Endothelial cell of umbilical vein (primary cell): ENCODE measurements around the gene POLR3C. TPM values are rescaled to one million over a fixed set of nuclear protein-coding genes. Genes with fewer than 3 reads are reported as not detected.

ENCODE experiments used
- BruUV-seq: library from RNA; stranded (reverse); fragments of 400-500 nt; replicated peaks from 2 replicates; lab custom pipeline; 2021; lab: Mats Ljungman, UMichigan
- CTCF ChIA-PET: fragments of 300-600, 350-600 bp; sonication (Branson Sonifier 250); formaldehyde crosslinking; loops from one replicate; lab custom pipeline; 2021; ENCODE audit warnings: antibody characterized with exemption, inconsistent platforms; lab: Charles Lee
- POLR2A ChIA-PET: fragments of 300-600, 350-600 bp; sonication (Branson Sonifier 250); formaldehyde crosslinking; loops from one replicate; lab custom pipeline; 2021; ENCODE audit warnings: antibody characterized with exemption, inconsistent platforms; lab: Charles Lee
- DNase-seq: peaks from one replicate; pipeline ENCODE4 v3.0.0-alpha.2; 2011; ENCODE audit warnings: low read depth, low spot score
- FAIRE-seq: peaks from 2 replicates; lab custom pipeline; 2011; peaks lifted over from hg19 to GRCh38; lab: Jason Lieb, UNC
- H2AFZ ChIP-seq: 2 replicates; pipeline ENCODE4 v1.6.0; 2012; ENCODE audit warnings: low read depth, low read length, control low read depth, inconsistent platforms
- H3K27ac ChIP-seq: 2 replicates; pipeline ENCODE4 v1.5.1; 2011; ENCODE audit warnings: low read depth, mild to moderate bottlenecking, control low read depth, low read length, moderate library complexity; ENCODE audit not compliant: insufficient read depth
- H3K27me3 ChIP-seq, 2 experiments: 2 replicates each; pipeline versions ENCODE4 v1.6.0 to v1.6.1; 2011; ENCODE audit warnings: low read length in 2 of 2, mixed read lengths in 1 of 2; ENCODE audit not compliant: control insufficient read depth in 2 of 2, insufficient read depth in 2 of 2
- H3K36me3 ChIP-seq, 2 experiments: 2 replicates in 1 of 2; 3 replicates in 1 of 2; pipeline ENCODE4 v1.5.1; 2011; ENCODE audit warnings: low read length in 2 of 2, mild to moderate bottlenecking in 1 of 2, moderate library complexity in 1 of 2; ENCODE audit not compliant: control insufficient read depth in 2 of 2, insufficient read depth in 2 of 2; ENCODE audit errors: extremely low read depth in 1 of 2
- H3K4me1 ChIP-seq: 3 replicates; pipeline ENCODE4 v1.5.1; 2011; ENCODE audit warnings: mild to moderate bottlenecking, low read length; ENCODE audit not compliant: control insufficient read depth, insufficient read depth; ENCODE audit errors: extremely low read depth
- H3K4me2 ChIP-seq: 2 replicates; pipeline ENCODE4 v1.6.1; 2011; ENCODE audit warnings: low read length, control low read depth, mixed read lengths; ENCODE audit not compliant: insufficient read depth
- H3K4me3 ChIP-seq, 3 experiments: fragments of 200-600 bp in 1 of 3; sonication (generic), shearing (Covaris generic) in 1 of 3; replicated peaks in 1 of 3; 2 replicates each; pipeline ENCODE4 v1.5.1; 2011 to 2016; ENCODE audit warnings: control low read depth in 3 of 3, low read length in 3 of 3, mild to moderate bottlenecking in 2 of 3, inconsistent platforms in 1 of 3, low read depth in 1 of 3, moderate library complexity in 1 of 3; ENCODE audit not compliant: insufficient read depth in 1 of 3
- H3K79me2 ChIP-seq: 2 replicates; pipeline ENCODE4 v1.6.0; 2012; ENCODE audit warnings: low read length, inconsistent platforms; ENCODE audit not compliant: control insufficient read depth, insufficient read depth
- H3K9ac ChIP-seq: replicated peaks from 2 replicates; pipeline ENCODE3; 2011; ENCODE audit warnings: low read length, control low read depth; ENCODE audit not compliant: insufficient read depth; ENCODE audit errors: extremely low read depth
- H3K9me1 ChIP-seq: replicated peaks from 3 replicates; pipeline ENCODE4 v1.6.0; 2011; ENCODE audit warnings: mild to moderate bottlenecking, low read length; ENCODE audit not compliant: control insufficient read depth, insufficient read depth; ENCODE audit errors: extremely low read depth
- H3K9me3 ChIP-seq: replicated peaks from 2 replicates; pipeline ENCODE4 v1.5.1; 2012; ENCODE audit warnings: low read length, inconsistent platforms; ENCODE audit not compliant: control insufficient read depth, insufficient read depth
- H4K20me1 ChIP-seq: replicated peaks from 2 replicates; pipeline ENCODE3; 2011; ENCODE audit warnings: mild to moderate bottlenecking, low read length; ENCODE audit not compliant: control insufficient read depth, insufficient read depth; ENCODE audit errors: extremely low read depth
- CTCF ChIP-seq, 2 donors: IDR thresholded peaks; 1 replicate in 1 of 2; 2 replicates in 1 of 2; pipeline ENCODE4 v1.5.1; 2011; ENCODE audit warnings: low read length in 2 of 2, mild to moderate bottlenecking in 2 of 2, moderate library complexity in 2 of 2, control low read depth in 1 of 2, inconsistent platforms in 1 of 2, low read depth in 1 of 2; ENCODE audit not compliant: insufficient read depth in 1 of 2; ENCODE audit errors: extremely low read depth in 1 of 2
- EZH2 ChIP-seq: IDR thresholded peaks from 2 replicates; pipeline ENCODE4 v1.6.1; 2012; ENCODE audit warnings: borderline replicate concordance, low read depth, mild to moderate bottlenecking, moderate library complexity, low read length, inconsistent platforms; ENCODE audit not compliant: severe bottlenecking
- FOS ChIP-seq: IDR thresholded peaks from 2 replicates; pipeline ENCODE4 v1.6.1; 2011; ENCODE audit warnings: mild to moderate bottlenecking, low read length, moderate library complexity, borderline replicate concordance; ENCODE audit not compliant: insufficient read depth
- GATA2 ChIP-seq: IDR thresholded peaks from 2 replicates; pipeline ENCODE4 v1.7.0; 2011; ENCODE audit warnings: low read depth, mild to moderate bottlenecking, moderate library complexity, mixed read lengths, low read length; ENCODE audit not compliant: insufficient read length, insufficient read depth
- JUN ChIP-seq: IDR thresholded peaks from 2 replicates; pipeline ENCODE4 v1.6.1; 2011; ENCODE audit warnings: borderline replicate concordance, low read depth; ENCODE audit not compliant: insufficient read length, insufficient read depth
- MYC ChIP-seq: IDR thresholded peaks from one replicate; pipeline ENCODE4 v1.6.1; 2011; ENCODE audit warnings: mild to moderate bottlenecking, low read depth, low read length
- POLR2A ChIP-seq: IDR thresholded peaks from 2 replicates; pipeline ENCODE4 v1.6.1; 2012; ENCODE audit warnings: low read depth, mild to moderate bottlenecking, control low read depth, low read length
- POLR2AphosphoS5 ChIP-seq: IDR thresholded peaks from 2 replicates; pipeline ENCODE4 v1.6.1; 2012; ENCODE audit warnings: low read depth, mild to moderate bottlenecking, control low read depth, low read length, moderate library complexity; ENCODE audit not compliant: insufficient read depth
- dilution Hi-C: fragments of 300-500 bp; cut with MboI; formaldehyde crosslinking; loops from one replicate; pipeline ENCODE4 v1.15.0; 2019; ENCODE audit warnings: low sequenced_read_pairs; ENCODE audit not compliant: extremely low pct_ligation_motif_present
- intact Hi-C: fragments of 100-400 bp; cut with micrococcal nuclease; formaldehyde crosslinking; loops from one replicate; pipeline ENCODE4 v1.10.0; 2022
- polyA plus RNA-seq, 4 experiments: library from polyadenylated mRNA; depleted of rRNA in 3 of 4; stranded (reverse) in 3 of 4; unstranded in 1 of 4; fragments of >200 nt; gene quantifications; 2 replicates each; pipeline versions ENCODE4 v1.2.1 to v1.2.3, GENCODE V29; 2011 to 2012; ENCODE audit warnings: missing spikeins in 1 of 4
- total RNA-seq: library from RNA; stranded (reverse); gene quantifications from 2 replicates; pipeline ENCODE4 v1.2.3, GENCODE V29; 2021
- TF ChIP-seq, protein P1 (sequence below): IDR thresholded peaks from 2 replicates; pipeline ENCODE4 v1.6.1; 2011; ENCODE audit not compliant: insufficient read depth, insufficient read length

POLR3C gene
- total and polyA plus RNA-seq, 2 donors (not counting 3 experiments of a cell fraction or from before 2014, with no cell fraction given): 28.4 to 30.4 TPM

DNA sequence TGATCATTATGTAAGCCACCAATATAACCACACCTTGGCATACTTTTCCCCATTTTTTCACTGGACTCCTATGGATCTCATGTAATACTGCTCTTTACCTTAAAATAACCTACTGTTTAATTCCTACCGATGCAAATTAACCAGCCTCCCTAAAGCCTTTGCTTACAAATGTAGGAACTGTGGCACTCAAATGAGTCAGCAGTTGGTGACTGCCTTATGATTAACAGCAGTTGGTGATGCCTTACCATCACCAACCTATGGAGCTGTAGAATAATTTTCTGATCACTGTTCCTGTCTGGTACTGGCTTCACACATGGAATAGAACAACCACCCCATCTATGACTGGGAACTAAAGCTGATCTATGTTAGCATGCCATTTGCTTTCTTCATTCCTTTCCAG is 13.7 kb downstream of the POLR3C start:
- no peaks in the 10 kb centered on the region for H3K27me3 ChIP-seq
- FAIRE-seq: no peak
- no peaks in the 10 kb centered on the region for H3K4me1 ChIP-seq
- no peak overlapping the region for H3K4me3 ChIP-seq
- DNase-seq: no peak
- H3K9ac ChIP-seq: no peak overlapping the region
- BruUV-seq: no TSS peak
- ChIA-PET POLR2A (no interaction called here), CTCF (interaction anchor here (0.7 to 3.6 kb wide), 4 partner anchors 7 to 132 kb away, joined by 3 to 22 read pairs (median 4); partner anchors contain the start of gene NUDT17)
- intact Hi-C loops (no loop called here), dilution Hi-C loops (no loop called here)
- H3K9me1 ChIP-seq: no peaks in the 10 kb centered on the region
- H2AFZ ChIP-seq: no peak overlapping the region
- H3K4me2 ChIP-seq: no peak overlapping the region
- no peaks in the 10 kb centered on the region for H3K9me3 ChIP-seq
- TF ChIP-seq, protein P1, sequence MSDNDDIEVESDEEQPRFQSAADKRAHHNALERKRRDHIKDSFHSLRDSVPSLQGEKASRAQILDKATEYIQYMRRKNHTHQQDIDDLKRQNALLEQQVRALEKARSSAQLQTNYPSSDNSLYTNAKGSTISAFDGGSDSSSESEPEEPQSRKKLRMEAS: no peak
- TF ChIP-seq EZH2 (no peak), POLR2A (no peak), POLR2AphosphoS5 (no peak), MYC (no peak)
- H3K36me3 ChIP-seq: peaks cover 43 to 47% of the 10 kb centered on the region in 2 experiments
- no peaks in the 10 kb centered on the region for H4K20me1 ChIP-seq
- H3K27ac ChIP-seq: no peak overlapping the region
- H3K79me2 ChIP-seq: no peaks in the 10 kb centered on the region

GRCh38 chr1:145843031-145843430 is 19.0 kb downstream of the POLR3C start:
- ChIA-PET CTCF (interaction anchor here (1.0 to 9.1 kb wide), 4 partner anchors 15 to 66 kb away, joined by 3 to 154 read pairs (median 78); partner anchors contain the start of genes ANKRD35, ITGA10, PIAS3 and POLR3C), POLR2A (no interaction called here)
- no peaks in the 10 kb centered on the region for H4K20me1 ChIP-seq
- intact Hi-C loops (no loop called here), dilution Hi-C loops (no loop called here)
- FAIRE-seq: no peak
- no peak overlapping the region for H3K4me3 ChIP-seq
- BruUV-seq: no TSS peak
- TF ChIP-seq JUN: no peak
- TF ChIP-seq EZH2: no peak
- TF ChIP-seq GATA2: no peak
- TF ChIP-seq POLR2A: no peak
- no peak for TF ChIP-seq POLR2AphosphoS5
- no peak for TF ChIP-seq MYC
- TF ChIP-seq CTCF (IDR thresholded peaks at IDR 0.05; ENCODE audit: extremely low read depth in 1 of 2, insufficient read depth in 1 of 2, low read depth in 1 of 2, low read length in 2 of 2): no peak
- TF ChIP-seq, protein P1: no peak
- TF ChIP-seq FOS: no peak
- no peaks in the 10 kb centered on the region for H3K27me3 ChIP-seq
- no peaks in the 10 kb centered on the region for H3K9me3 ChIP-seq
- no peak for DNase-seq
- peaks cover 26 to 31% of the 10 kb centered on the region in 2 experiments for H3K36me3 ChIP-seq
- H3K27ac ChIP-seq: no peak overlapping the region
- H3K9me1 ChIP-seq: no peaks in the 10 kb centered on the region
- no peak overlapping the region for H2AFZ ChIP-seq
- H3K4me1 ChIP-seq: peaks cover 10% of the 10 kb centered on the region
- H3K79me2 ChIP-seq: no peaks in the 10 kb centered on the region
- no peak overlapping the region for H3K4me2 ChIP-seq
- H3K9ac ChIP-seq: no peak overlapping the region
